Tibial nerve (tissue), 4 donors: Measurements from ENCODE around the gene IFNK.

Experiments
- CTCF ChIP-seq, 5 experiments: fragments of 200-600 bp in 3 of 5; fragments of 450-650 bp in 2 of 5; sonication (generic) in 3 of 5; IDR thresholded peaks; one replicate each; pipeline ENCODE4 v1.5.1; 2016 to 2019; ENCODE audit warnings: antibody characterized with exemption in 5 of 5, mild to moderate bottlenecking in 3 of 5, moderate library complexity in 2 of 5
- EP300 ChIP-seq, 2 donors: sonication (generic); formaldehyde crosslinking; IDR thresholded peaks; one replicate each; pipeline ENCODE4 v1.6.1; 2017; ENCODE audit warnings: antibody characterized with exemption in 2 of 2, mild to moderate bottlenecking in 1 of 2
- POLR2A ChIP-seq, 2 donors: fragments of 450-650 bp; IDR thresholded peaks; one replicate each; pipeline ENCODE4 v1.6.1; 2017; ENCODE audit warnings: antibody characterized with exemption in 2 of 2, mild to moderate bottlenecking in 2 of 2, moderate library complexity in 2 of 2

- TF ChIP-seq CTCF (IDR thresholded peaks at IDR 0.05): no peak
- TF ChIP-seq POLR2A (IDR thresholded peaks at IDR 0.05): no peak
- TF ChIP-seq EP300 (IDR thresholded peaks at IDR 0.05): no peak
Observed at GRCh38 chr9:27566118-27566517, 42.0 kb downstream of the IFNK start.
